GM21526 (cell line): ENCODE measurements around the gene NPB.

ENCODE experiments used
- ATAC-seq: cut with Tn5 transposase; IDR thresholded peaks from one replicate; pipeline ENCODE4 v1.9.1; 2021; ENCODE audit warnings: moderate library complexity; ENCODE audit not compliant: unreplicated experiment, low FRiP score

NPB gene

GRCh38 chr17:81923302-81924260, 21.5 kb downstream of the NPB start:
- no peak for ATAC-seq

DNA sequence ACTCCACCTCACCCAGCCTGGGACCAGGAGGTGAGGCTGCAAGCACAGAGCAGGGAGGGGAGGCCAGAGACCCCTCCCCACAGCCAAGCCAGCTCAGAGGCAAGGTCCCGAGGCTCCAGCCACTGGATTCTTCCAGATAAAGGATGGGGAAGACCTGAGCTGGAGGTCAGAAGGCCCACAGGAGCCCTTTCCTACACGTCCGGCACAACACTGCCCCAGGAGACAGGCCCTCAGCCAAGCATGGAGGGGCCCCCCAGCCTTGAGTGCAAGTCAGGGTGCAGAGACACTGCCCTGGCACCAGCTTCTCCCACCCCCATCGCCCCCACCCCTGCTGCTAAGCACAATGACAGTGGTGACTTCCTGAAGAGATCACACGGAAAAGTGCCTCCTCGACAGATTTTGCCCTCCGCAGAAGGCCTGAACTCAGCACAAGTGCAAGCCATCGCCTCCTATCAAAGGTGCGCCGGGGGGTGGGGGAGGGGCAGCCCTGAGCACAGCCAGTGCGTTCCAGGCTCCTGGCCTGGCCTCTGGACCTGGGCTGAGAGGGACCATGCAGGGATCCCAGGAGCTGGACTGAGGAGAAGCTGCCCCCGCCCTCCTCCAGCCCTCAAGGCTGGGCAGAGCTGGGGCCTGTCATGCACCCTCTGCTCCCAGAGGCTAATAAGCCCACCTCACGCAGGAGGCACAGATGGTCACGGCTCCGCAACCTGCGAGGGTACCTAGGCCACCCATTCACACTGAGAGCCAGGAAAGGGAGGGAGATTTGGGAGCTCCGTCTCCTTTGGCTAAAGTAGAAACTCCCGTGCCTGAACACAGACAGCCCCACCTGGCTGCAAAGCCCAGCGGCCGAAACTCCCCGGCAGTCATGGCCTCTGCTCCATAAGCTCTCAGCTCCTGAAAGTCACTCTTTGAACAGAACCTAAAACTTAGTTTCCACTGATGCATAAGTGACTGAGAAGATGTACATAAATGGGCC, 22.8 kb downstream of the NPB start:
- no peak for ATAC-seq

DNA sequence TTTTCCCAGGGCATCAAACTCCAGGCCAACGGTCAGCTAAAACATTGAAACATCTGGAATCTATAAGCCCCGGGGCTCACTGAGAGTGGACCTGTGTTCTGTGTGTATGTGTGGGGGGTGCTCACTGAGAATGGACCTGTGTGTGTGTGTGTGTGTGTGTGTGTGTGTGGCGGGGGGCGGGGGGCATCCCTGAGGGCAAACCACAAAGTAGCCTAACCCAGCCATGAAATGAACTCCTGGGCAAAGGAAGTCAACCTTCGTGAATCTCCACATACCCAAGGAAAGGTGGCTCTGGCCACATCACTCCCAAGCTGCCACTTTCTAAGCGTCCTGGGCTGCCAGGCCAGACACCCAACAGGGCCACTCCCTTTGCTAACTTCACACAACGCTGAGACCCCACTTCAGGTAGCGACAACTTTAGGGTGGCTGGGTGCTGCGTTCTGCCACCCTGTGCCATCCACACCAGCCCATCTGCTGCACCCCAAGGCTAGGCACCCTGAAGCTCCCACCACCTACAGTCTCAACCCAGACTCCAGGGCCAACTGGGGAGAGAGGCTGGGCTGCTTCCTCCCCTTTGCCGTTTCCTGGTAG, 23.9 kb downstream of the NPB start:
- no peak for ATAC-seq

DNA sequence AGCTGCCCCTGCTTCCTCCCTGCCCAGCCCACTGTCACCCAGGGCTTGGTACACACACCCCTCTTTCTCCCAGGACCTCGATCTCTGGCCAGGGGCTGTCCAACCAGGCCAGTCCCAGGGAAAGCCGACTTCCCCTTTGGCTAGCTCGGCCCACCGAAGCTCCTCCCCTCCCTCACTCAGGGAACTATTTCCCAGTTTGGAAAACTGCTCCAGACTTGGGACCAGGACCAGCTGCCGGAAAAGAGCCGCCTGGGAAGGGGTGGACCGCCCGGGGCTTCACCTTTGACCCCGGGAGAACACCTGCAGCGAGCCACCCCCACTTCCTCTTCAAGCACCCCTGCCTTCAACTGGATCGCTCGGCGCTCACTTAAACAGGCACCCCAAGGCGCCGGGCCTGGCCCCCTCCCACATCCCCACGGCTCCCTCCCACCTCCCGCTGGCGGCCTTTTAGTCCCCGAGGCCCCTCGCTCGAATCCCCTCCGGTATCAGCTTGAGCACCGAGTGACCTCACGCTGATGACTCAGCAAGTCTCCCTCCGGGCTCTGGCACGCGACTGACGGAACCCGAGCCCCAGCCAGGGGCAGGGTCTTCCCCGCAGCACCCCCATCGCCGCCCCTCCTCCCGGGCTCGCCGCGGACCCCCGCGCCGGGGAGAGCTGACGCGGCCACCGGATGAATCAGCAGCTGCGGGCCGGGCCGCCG, 24.6 kb downstream of the NPB start:
- ATAC-seq, result no peak

- no peak for ATAC-seq
These were observed 25.2 kb downstream of the NPB start for GRCh38 chr17:81927152-81927652.

DNA sequence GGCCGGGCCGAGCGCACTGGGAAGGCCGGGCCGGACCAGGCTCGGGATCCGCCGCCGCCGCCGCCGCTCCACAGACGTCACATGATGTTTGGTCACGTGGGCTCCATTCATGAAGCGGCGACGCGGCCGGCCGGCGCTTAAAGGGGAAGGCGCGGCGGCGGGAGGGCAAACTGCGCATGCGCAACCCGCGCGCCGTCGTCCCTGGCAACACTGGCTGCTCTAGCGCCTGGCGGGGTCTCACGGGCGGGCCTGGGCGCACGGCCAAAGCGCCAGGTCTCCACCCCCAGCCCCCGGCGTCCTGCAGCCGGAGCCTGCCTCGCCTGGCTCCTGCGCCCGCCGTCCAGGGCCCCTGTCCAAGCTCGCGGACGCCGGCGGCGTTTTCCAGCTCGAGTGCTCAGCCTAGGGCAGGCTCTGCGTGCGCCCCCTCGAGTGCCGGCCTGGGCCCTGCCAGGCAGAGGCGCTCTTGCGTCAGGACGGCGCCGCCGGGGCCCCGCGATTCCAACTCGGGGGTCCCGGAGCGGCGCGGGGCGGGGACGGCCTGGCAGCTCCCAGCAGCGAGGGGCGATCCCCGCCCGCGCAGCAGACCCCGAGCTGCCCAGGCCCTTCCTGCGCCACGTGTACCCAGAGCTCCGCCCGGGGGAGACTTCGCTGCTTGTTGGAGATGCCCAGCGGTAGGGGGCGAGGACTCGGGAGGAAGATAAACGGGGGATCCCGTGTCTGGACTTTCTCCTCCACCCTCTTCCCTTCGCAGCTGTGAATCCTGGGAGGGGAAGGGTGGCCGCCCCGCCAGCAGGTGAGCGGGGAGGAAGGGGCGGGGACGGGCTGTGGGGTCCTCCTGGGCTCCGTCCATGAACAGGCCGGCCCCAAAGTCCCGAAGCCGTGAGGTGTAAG, 25.9 kb downstream of the NPB start, which contains the start of gene MAFG:
MAFG (minus strand) TSS at position 83 of the 891 bp plus-strand sequence. CDS start 4,550 bp downstream, outside the sequence.
- peak; percentile 45 for ATAC-seq

- ATAC-seq, result no peak
These were observed 26.7 kb downstream of the NPB start for GRCh38 chr17:81928544-81929252.

GRCh38 chr17:81929253-81930141, 27.5 kb downstream of the NPB start:
- no peak for ATAC-seq

DNA sequence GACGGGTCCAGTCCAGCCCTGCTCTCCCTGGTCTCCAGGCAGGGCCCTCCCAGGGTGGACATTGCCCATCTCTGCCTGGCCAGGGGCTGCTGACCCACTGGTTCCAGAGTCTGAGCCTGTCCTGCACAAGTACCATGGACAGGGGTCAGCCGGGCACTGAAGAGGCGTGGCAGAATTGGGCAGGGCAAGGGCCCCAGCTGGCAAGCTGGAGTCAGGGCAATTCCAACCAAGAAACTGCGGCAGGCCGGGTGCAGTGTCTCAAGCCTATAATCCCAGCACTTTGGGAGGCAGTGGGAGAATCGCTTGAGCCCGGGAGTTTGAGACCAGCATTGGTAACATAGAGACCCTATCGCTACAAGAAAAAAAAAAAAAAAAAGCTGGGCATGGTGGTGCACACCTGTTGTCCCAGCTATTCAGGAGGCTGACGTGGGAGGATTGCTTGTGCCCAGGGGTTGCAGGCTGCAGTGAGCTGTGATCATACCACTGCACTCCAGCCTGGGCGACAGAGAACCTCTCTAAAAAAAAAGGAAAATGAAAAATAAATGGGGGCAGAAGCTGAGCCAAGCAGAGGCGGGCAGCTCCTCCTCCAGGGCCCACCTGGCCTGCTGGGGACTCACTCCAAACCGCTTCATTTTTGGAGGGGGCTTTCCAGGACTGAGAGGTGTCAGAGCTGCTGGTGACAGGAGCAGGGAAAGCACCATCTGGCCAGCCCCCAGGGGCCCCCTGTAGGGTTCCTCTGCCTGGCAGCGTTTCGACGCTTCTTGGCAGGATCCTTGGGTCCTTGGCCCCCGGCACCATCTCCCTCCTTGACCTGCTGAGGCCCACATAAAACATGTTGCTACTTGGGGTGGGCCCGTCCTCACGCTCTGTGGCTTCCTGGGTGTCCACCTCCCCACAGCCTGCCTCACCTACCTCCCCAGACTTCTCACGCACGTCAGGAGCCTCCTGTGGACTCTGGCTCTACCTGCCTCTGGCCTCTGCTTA, 28.4 kb downstream of the NPB start:
- no peak for ATAC-seq

DNA sequence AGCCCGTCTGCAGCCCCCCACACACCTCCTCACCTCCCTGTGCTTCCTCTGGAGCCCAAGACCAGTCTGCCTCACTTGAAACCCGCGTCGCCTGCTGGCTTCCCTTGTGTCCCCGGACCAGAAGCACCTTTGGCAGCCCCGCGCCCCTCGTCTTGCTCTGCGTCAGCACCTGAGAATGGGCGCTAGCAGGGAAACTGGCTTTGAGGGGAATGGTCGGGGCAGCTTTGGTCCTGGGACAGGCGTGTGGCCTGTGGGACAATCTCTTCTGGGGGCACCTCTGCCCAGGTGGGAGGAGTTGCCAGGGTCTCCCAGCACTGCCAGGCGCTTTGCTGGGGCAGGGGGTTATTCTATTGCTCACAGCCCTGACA, 29.1 kb downstream of the NPB start:
- no peak for ATAC-seq

DNA sequence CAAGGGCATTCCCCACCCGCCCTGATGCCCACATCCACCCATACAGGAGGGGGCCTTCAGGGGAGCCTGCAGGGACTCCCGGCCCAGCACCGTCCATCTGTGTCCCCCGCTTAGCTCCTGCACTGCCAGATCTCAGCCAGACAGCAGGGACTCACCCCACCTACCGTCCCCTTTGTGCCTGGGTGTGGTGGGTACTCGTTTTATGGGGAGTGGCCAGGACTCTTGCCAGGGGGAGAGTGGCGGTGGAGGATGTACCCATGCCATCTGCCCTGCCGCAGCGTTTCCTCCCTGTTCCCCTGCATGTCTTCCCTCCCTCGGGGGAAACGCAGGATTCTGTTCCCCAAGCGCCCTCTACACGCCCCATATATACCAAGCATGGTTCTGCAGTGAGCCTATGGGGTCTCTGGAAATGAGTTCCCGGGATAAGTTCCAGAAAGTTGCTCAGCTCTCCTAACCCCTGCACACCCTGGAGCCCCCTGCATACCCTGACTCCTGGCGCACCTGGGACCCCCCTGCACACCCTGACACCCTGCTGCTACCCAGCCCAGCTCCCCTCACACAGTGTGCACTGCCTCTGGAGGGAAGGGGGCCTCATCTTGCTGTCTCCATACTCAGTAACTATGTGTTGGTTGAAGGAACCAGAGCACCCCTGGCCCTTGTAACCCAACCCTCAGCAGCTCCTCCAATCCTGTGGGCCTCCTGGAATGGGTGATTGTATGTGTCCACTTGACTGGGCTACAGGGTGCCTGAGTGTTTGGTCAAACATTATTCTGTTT, 29.7 kb downstream of the NPB start:
- no peak for ATAC-seq

GRCh38 chr17:81932333-81932983, 30.4 kb downstream of the NPB start:
- no peak for ATAC-seq

GRCh38 chr17:81933178-81933699, 31.2 kb downstream of the NPB start:
- ATAC-seq, result no peak

DNA sequence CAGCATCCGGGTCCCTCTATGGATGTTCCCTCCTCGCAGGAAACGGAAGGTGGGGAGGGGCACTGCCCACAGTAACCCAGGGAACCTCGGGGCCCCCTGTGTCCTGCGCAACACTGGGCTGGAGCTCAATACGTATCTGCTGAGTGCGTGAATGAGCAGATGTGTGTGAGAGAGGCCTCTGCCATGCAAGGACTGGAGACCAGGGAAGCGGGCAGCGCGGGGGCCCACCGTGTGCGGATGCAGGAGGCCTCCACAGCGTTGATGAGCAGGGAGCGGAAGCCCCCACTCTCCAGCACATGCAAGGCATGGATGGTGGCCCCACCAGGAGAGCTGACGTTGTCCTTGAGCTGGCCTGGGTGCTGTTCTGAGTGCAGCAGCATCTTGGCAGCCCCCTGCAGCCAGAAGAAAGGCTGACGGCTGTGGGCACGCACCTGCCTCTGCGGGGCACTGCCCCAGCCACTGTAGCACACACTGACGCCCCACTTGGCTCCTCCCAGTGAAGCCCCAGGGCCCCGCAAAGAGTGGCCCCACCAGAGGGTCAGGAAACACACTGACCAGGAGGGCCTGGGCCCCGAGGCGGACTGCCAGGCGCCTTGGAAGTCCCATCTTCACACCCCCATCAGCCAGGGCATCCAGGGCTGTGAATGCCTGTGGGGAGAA, 32.2 kb downstream of the NPB start:
- ATAC-seq, result no peak
